Karpas-422 (cell line): ENCODE results near the gene THSD7B. TPM values are rescaled to one million over a fixed set of nuclear protein-coding genes. Genes with fewer than 3 reads are reported as not detected.

Source experiments
- DNase-seq: peaks from one replicate; pipeline ENCODE4 v3.0.0-alpha.2; 2015
- H2AFZ ChIP-seq: fragments of 200-600 bp; sonication (generic); 2 replicates; pipeline ENCODE4 v1.6.1; 2014; ENCODE audit warnings: antibody characterized with exemption, low read length, mixed read lengths
- H3K27ac ChIP-seq: fragments of 200-600 bp; sonication (generic); 2 replicates; pipeline ENCODE4 v1.5.1; 2014; ENCODE audit warnings: mild to moderate bottlenecking, low read length, moderate library complexity
- H3K27me3 ChIP-seq: fragments of 200-600 bp; sonication (generic); 2 replicates; pipeline ENCODE4 v1.6.1; 2014; ENCODE audit warnings: low read length, mixed read lengths
- H3K36me3 ChIP-seq: fragments of 200-600 bp; sonication (generic); 2 replicates; pipeline ENCODE4 v1.6.1; 2014; ENCODE audit warnings: low read length, mixed read lengths; ENCODE audit not compliant: insufficient read depth
- H3K4me1 ChIP-seq: fragments of 200-600 bp; sonication (generic); 2 replicates; pipeline ENCODE4 v1.6.1; 2014; ENCODE audit warnings: mild to moderate bottlenecking, low read length, mixed read lengths
- H3K4me2 ChIP-seq: fragments of 200-600 bp; sonication (generic); 2 replicates; pipeline ENCODE4 v1.6.1; 2014; ENCODE audit warnings: low read length, low read depth, mild to moderate bottlenecking; ENCODE audit not compliant: poor library complexity, severe bottlenecking
- H3K4me3 ChIP-seq: fragments of 200-600 bp; sonication (generic); 2 replicates; pipeline ENCODE4 v1.5.1; 2014; ENCODE audit warnings: mild to moderate bottlenecking, antibody characterized with exemption, low read length, mixed read lengths
- H3K79me2 ChIP-seq: fragments of 200-600 bp; sonication (generic); 2 replicates; pipeline ENCODE4 v1.6.1; 2014; ENCODE audit warnings: mild to moderate bottlenecking, low read length, mixed read lengths
- H3K9ac ChIP-seq: fragments of 200-600 bp; sonication (generic); 2 replicates; pipeline ENCODE4 v1.6.0; 2014; ENCODE audit warnings: low read length
- H3K9me2 ChIP-seq: fragments of 200-600 bp; sonication (generic), shearing (Covaris generic); replicated peaks from 2 replicates; pipeline ENCODE4 v1.6.0; 2014; ENCODE audit warnings: mild to moderate bottlenecking, low read length, moderate library complexity; ENCODE audit not compliant: insufficient read depth
- H3K9me3 ChIP-seq: fragments of 300-700, 200-600 bp; sonication (generic); 2 replicates; pipeline ENCODE4 v1.6.1; 2014; ENCODE audit warnings: low read length, mixed read lengths
- H4K20me1 ChIP-seq: fragments of 200-600 bp; sonication (generic); 2 replicates; pipeline ENCODE4 v1.6.1; 2014; ENCODE audit warnings: mild to moderate bottlenecking, antibody characterized with exemption, low read length, low read depth; ENCODE audit not compliant: insufficient read depth
- total RNA-seq: library from RNA; depleted of rRNA; stranded (reverse); fragments of >200 nt; shearing (Covaris generic); gene quantifications from 2 replicates; pipeline ENCODE4 v1.2.3, GENCODE V29; 2014; ENCODE audit warnings: low replicate concordance

The THSD7B gene
- total RNA-seq, 1 experiment from 2014 or later, result not detected

- no peak for DNase-seq
- Histone ChIP-seq H3K4me2 (no peak overlapping the region), H3K27me3 (no peaks in the 10 kb centered on the region), H3K4me1 (no peaks in the 10 kb centered on the region), H3K27ac (no peak overlapping the region), H3K9ac (no peak overlapping the region), H3K79me2 (no peaks in the 10 kb centered on the region), H3K9me2 (no peaks in the 10 kb centered on the region), H4K20me1 (no peaks in the 10 kb centered on the region), H3K4me3 (no peak overlapping the region), H3K9me3 (no peaks in the 10 kb centered on the region), H3K36me3 (no peaks in the 10 kb centered on the region), H2AFZ (no peak overlapping the region)
Observed at GRCh38 chr2:137223722-137224121, 458.4 kb downstream of the THSD7B start.

- no peaks in the 10 kb centered on the region for H3K36me3 ChIP-seq
- no peaks in the 10 kb centered on the region for H3K4me1 ChIP-seq
- no peak for DNase-seq
- H3K4me3 ChIP-seq, result no peak overlapping the region
- H3K27ac ChIP-seq, result no peak overlapping the region
- H3K27me3 ChIP-seq, result no peaks in the 10 kb centered on the region
- no peak overlapping the region for H3K4me2 ChIP-seq
- H3K9ac ChIP-seq, result no peak overlapping the region
- H3K79me2 ChIP-seq, result no peaks in the 10 kb centered on the region
- no peaks in the 10 kb centered on the region for H3K9me2 ChIP-seq
- no peaks in the 10 kb centered on the region for H3K9me3 ChIP-seq
- H2AFZ ChIP-seq, result no peak overlapping the region
- no peaks in the 10 kb centered on the region for H4K20me1 ChIP-seq
Observed at GRCh38 chr2:137228566-137228965, 463.2 kb downstream of the THSD7B start.

- H3K4me3 ChIP-seq, result no peak overlapping the region
- no peak for DNase-seq
- no peaks in the 10 kb centered on the region for H3K4me1 ChIP-seq
- no peaks in the 10 kb centered on the region for H4K20me1 ChIP-seq
- no peaks in the 10 kb centered on the region for H3K79me2 ChIP-seq
- H3K9me2 ChIP-seq, result no peaks in the 10 kb centered on the region
- no peak overlapping the region for H3K9ac ChIP-seq
- no peaks in the 10 kb centered on the region for H3K36me3 ChIP-seq
- H3K27ac ChIP-seq, result no peak overlapping the region
- no peaks in the 10 kb centered on the region for H3K9me3 ChIP-seq
- H3K27me3 ChIP-seq, result no peaks in the 10 kb centered on the region
- H3K4me2 ChIP-seq, result no peak overlapping the region
- no peak overlapping the region for H2AFZ ChIP-seq
Observed at GRCh38 chr2:137229834-137230233, 464.5 kb downstream of the THSD7B start.

- Histone ChIP-seq H3K4me3 (no peak overlapping the region), H3K9me3 (no peaks in the 10 kb centered on the region), H3K4me1 (no peaks in the 10 kb centered on the region), H4K20me1 (no peaks in the 10 kb centered on the region), H3K9ac (no peak overlapping the region), H3K36me3 (no peaks in the 10 kb centered on the region), H3K79me2 (no peaks in the 10 kb centered on the region), H3K27ac (no peak overlapping the region), H3K9me2 (no peaks in the 10 kb centered on the region), H3K27me3 (no peaks in the 10 kb centered on the region), H2AFZ (no peak overlapping the region), H3K4me2 (no peak overlapping the region)
- no peak for DNase-seq
Observed at GRCh38 chr2:137231628-137232027, 466.3 kb downstream of the THSD7B start.

- Histone ChIP-seq H3K9me3 (no peaks in the 10 kb centered on the region), H3K27me3 (no peaks in the 10 kb centered on the region), H4K20me1 (no peaks in the 10 kb centered on the region), H3K9me2 (no peaks in the 10 kb centered on the region), H3K36me3 (no peaks in the 10 kb centered on the region), H3K4me2 (no peak overlapping the region), H3K9ac (no peak overlapping the region), H3K4me3 (no peak overlapping the region), H2AFZ (no peak overlapping the region), H3K4me1 (no peaks in the 10 kb centered on the region), H3K79me2 (no peaks in the 10 kb centered on the region), H3K27ac (no peak overlapping the region)
- DNase-seq, result no peak
Observed at GRCh38 chr2:137232076-137232475, 466.7 kb downstream of the THSD7B start.

GRCh38 chr2:137233091-137233490, 467.7 kb downstream of the THSD7B start:
- no peaks in the 10 kb centered on the region for H3K36me3 ChIP-seq
- no peak overlapping the region for H2AFZ ChIP-seq
- H3K79me2 ChIP-seq, result no peaks in the 10 kb centered on the region
- no peaks in the 10 kb centered on the region for H3K9me2 ChIP-seq
- no peak overlapping the region for H3K4me2 ChIP-seq
- no peak overlapping the region for H3K27ac ChIP-seq
- no peaks in the 10 kb centered on the region for H3K4me1 ChIP-seq
- H4K20me1 ChIP-seq, result no peaks in the 10 kb centered on the region
- no peak for DNase-seq
- no peaks in the 10 kb centered on the region for H3K9me3 ChIP-seq
- H3K27me3 ChIP-seq, result no peaks in the 10 kb centered on the region
- no peak overlapping the region for H3K9ac ChIP-seq
- H3K4me3 ChIP-seq, result no peak overlapping the region

- Histone ChIP-seq H3K36me3 (no peaks in the 10 kb centered on the region), H3K4me1 (no peaks in the 10 kb centered on the region), H3K79me2 (no peaks in the 10 kb centered on the region), H3K4me3 (no peak overlapping the region), H3K9ac (no peak overlapping the region), H3K9me3 (no peaks in the 10 kb centered on the region), H3K27me3 (no peaks in the 10 kb centered on the region), H2AFZ (no peak overlapping the region), H3K27ac (no peak overlapping the region), H3K4me2 (no peak overlapping the region), H4K20me1 (no peaks in the 10 kb centered on the region), H3K9me2 (no peaks in the 10 kb centered on the region)
- DNase-seq, result no peak
Observed at GRCh38 chr2:137237055-137237454, 471.7 kb downstream of the THSD7B start.

GRCh38 chr2:137238065-137238464, 472.7 kb downstream of the THSD7B start:
- Histone ChIP-seq H3K79me2 (no peaks in the 10 kb centered on the region), H3K9ac (no peak overlapping the region), H3K4me1 (no peaks in the 10 kb centered on the region), H4K20me1 (no peaks in the 10 kb centered on the region), H3K36me3 (no peaks in the 10 kb centered on the region), H3K4me2 (no peak overlapping the region), H3K9me2 (no peaks in the 10 kb centered on the region), H3K4me3 (no peak overlapping the region), H2AFZ (no peak overlapping the region), H3K27me3 (no peaks in the 10 kb centered on the region), H3K9me3 (no peaks in the 10 kb centered on the region), H3K27ac (no peak overlapping the region)
- DNase-seq, result no peak
